ENCODE results near the gene ZCCHC17. TPM values are rescaled to one million over a fixed set of nuclear protein-coding genes. Genes with fewer than 3 reads are reported as not detected.

ZCCHC17 gene
- total RNA-seq, 1 donor from 2014 or later = 51.3 TPM

DNA sequence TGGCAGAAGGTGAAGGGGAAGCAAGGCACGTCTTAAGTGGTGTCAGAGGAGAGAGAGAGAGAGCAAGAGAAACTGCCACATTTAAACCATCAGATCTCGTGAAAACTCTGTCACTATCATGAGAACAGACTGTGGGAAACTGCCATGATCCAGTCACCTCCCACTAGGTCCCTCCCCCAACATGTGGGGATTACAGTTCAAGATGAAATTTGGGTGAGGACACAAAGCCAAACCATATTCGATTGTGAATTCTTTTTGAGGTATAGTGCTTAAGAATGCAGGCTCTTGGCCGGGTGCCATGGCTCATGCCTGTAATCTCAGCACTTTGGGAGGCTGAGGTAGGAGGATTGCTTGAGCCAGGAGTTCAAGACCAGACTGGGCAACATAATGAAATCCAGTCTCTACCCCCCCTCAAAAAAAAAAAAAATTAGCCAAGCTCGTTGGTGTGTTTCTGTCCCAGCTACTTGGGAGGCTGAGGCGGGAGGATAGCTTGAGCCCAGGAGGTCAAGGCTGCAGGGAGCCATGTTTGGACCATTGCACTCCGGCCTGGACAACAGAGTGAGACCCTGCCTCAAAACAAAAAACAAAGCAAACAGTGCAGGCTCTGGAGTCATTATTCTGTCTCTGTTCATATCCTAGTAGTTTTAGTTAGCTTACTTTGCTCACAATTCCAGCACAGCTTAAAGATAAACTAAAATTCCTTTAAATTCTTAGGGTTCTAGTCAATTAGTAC, 6.0 kb downstream of the ZCCHC17 start:
- no peak overlapping the region for H3K27ac Mint-ChIP-seq (ENCODE audit: unreplicated experiment)
- peaks cover 32% of the 10 kb centered on the region for H4K20me1 ChIP-seq (ENCODE audit: insufficient read depth, low read length)

GRCh38 chr1:31306278-31306677, 9.4 kb downstream of the ZCCHC17 start:
- Mint-ChIP-seq H3K27ac (ENCODE audit: unreplicated experiment) (peak overlapping the region; percentile 84), H3K27me3 (ENCODE audit: low read depth, unreplicated experiment) (no peaks in the 10 kb centered on the region), H3K36me3 (ENCODE audit: low read depth, unreplicated experiment) (peaks cover 21% of the 10 kb centered on the region), H3K4me3 (ENCODE audit: unreplicated experiment) (no peak overlapping the region), H3K4me1 (ENCODE audit: low read depth, unreplicated experiment) (peaks cover 4% of the 10 kb centered on the region), H3K9me3 (ENCODE audit: unreplicated experiment) (peaks cover 3% of the 10 kb centered on the region)
- Histone ChIP-seq H3K27ac (ENCODE audit: low read depth, low read length) (peak overlapping the region; percentile 71), H3K4me2 (ENCODE audit: low read length) (peak overlapping the region; percentile 59), H3K9ac (ENCODE audit: low read length) (peak overlapping the region; percentile 49), H3K9me3 (ENCODE audit: insufficient read depth, low read depth, low read length) (no peaks in the 10 kb centered on the region), H3K4me1 (ENCODE audit: insufficient read depth, low read length) (peaks cover 4% of the 10 kb centered on the region), H4K20me1 (ENCODE audit: insufficient read depth, low read length) (peaks cover 12% of the 10 kb centered on the region), H2AFZ (ENCODE audit: low read depth, low read length) (peak overlapping the region; percentile 1), H3K79me2 (ENCODE audit: insufficient read depth, low read length) (peaks cover 52% of the 10 kb centered on the region), H3K36me3 (ENCODE audit: insufficient read depth, low read length) (no peaks in the 10 kb centered on the region), H3K4me3 (ENCODE audit: insufficient read depth, low read depth, low read length) (no peak overlapping the region), H3K27me3 (ENCODE audit: insufficient read depth, low read length) (no peaks in the 10 kb centered on the region)
- peak; percentile 82 for FAIRE-seq
- DNase-seq (ENCODE audit: low read depth) = peak; percentile 92
- no peak for TF ChIP-seq EZH2 (IDR thresholded peaks at IDR 0.05; ENCODE audit: insufficient read depth, low read length)
- TF ChIP-seq, protein P1, sequence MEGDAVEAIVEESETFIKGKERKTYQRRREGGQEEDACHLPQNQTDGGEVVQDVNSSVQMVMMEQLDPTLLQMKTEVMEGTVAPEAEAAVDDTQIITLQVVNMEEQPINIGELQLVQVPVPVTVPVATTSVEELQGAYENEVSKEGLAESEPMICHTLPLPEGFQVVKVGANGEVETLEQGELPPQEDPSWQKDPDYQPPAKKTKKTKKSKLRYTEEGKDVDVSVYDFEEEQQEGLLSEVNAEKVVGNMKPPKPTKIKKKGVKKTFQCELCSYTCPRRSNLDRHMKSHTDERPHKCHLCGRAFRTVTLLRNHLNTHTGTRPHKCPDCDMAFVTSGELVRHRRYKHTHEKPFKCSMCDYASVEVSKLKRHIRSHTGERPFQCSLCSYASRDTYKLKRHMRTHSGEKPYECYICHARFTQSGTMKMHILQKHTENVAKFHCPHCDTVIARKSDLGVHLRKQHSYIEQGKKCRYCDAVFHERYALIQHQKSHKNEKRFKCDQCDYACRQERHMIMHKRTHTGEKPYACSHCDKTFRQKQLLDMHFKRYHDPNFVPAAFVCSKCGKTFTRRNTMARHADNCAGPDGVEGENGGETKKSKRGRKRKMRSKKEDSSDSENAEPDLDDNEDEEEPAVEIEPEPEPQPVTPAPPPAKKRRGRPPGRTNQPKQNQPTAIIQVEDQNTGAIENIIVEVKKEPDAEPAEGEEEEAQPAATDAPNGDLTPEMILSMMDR (IDR thresholded peaks at IDR 0.05; ENCODE audit: insufficient read depth, low read depth, low read length) = no peak

More for the DNA sequence above, 6.0 kb downstream of the ZCCHC17 start:
- no peak overlapping the region for H3K4me2 ChIP-seq (ENCODE audit: low read length)
- H3K79me2 ChIP-seq (ENCODE audit: insufficient read depth, low read length) = peaks cover 72% of the 10 kb centered on the region
- FAIRE-seq (no peak), DNase-seq (ENCODE audit: low read depth) (peak; percentile 19)
- peaks cover 15% of the 10 kb centered on the region for H3K4me1 ChIP-seq (ENCODE audit: insufficient read depth, low read length)
- Mint-ChIP-seq H3K4me1 (ENCODE audit: low read depth, unreplicated experiment) (peaks cover 17% of the 10 kb centered on the region), H3K4me3 (ENCODE audit: unreplicated experiment) (no peak overlapping the region), H3K9me3 (ENCODE audit: unreplicated experiment) (no peaks in the 10 kb centered on the region), H3K36me3 (ENCODE audit: low read depth, unreplicated experiment) (peaks cover 11% of the 10 kb centered on the region), H3K27me3 (ENCODE audit: low read depth, unreplicated experiment) (no peaks in the 10 kb centered on the region)
- no peak overlapping the region for H2AFZ ChIP-seq (ENCODE audit: low read depth, low read length)
- no peaks in the 10 kb centered on the region for H3K9me3 ChIP-seq (ENCODE audit: insufficient read depth, low read depth, low read length)
- no peaks in the 10 kb centered on the region for H3K27me3 ChIP-seq (ENCODE audit: insufficient read depth, low read length)
- no peaks in the 10 kb centered on the region for H3K36me3 ChIP-seq (ENCODE audit: insufficient read depth, low read length)
- no peak overlapping the region for H3K4me3 ChIP-seq (ENCODE audit: insufficient read depth, low read depth, low read length)
- TF ChIP-seq EZH2 (IDR thresholded peaks at IDR 0.05; ENCODE audit: insufficient read depth, low read length) = no peak
- TF ChIP-seq, protein P1 (IDR thresholded peaks at IDR 0.05; ENCODE audit: insufficient read depth, low read depth, low read length) = no peak
- no peak overlapping the region for H3K9ac ChIP-seq (ENCODE audit: low read length)
- no peak overlapping the region for H3K27ac ChIP-seq (ENCODE audit: low read depth, low read length)

GRCh38 chr1:31308036-31308435, 11.2 kb downstream of the ZCCHC17 start:
- peaks cover 3% of the 10 kb centered on the region for H3K9me3 Mint-ChIP-seq (ENCODE audit: unreplicated experiment)
- DNase-seq (ENCODE audit: low read depth) = no peak
- peaks cover 12% of the 10 kb centered on the region for H3K36me3 ChIP-seq (ENCODE audit: insufficient read depth, low read length)
- H4K20me1 ChIP-seq (ENCODE audit: insufficient read depth, low read length) = peaks cover 4% of the 10 kb centered on the region
- H3K4me3 Mint-ChIP-seq (ENCODE audit: unreplicated experiment) = no peak overlapping the region
- no peaks in the 10 kb centered on the region for H3K9me3 ChIP-seq (ENCODE audit: insufficient read depth, low read depth, low read length)
- peaks cover 4% of the 10 kb centered on the region for H3K4me1 Mint-ChIP-seq (ENCODE audit: low read depth, unreplicated experiment)
- no peak overlapping the region for H3K9ac ChIP-seq (ENCODE audit: low read length)
- H2AFZ ChIP-seq (ENCODE audit: low read depth, low read length) = no peak overlapping the region
- H3K27me3 Mint-ChIP-seq (ENCODE audit: low read depth, unreplicated experiment) = no peaks in the 10 kb centered on the region
- no peak overlapping the region for H3K4me2 ChIP-seq (ENCODE audit: low read length)
- peaks cover 4% of the 10 kb centered on the region for H3K4me1 ChIP-seq (ENCODE audit: insufficient read depth, low read length)
- no peak overlapping the region for H3K27ac ChIP-seq (ENCODE audit: low read depth, low read length)
- H3K4me3 ChIP-seq (ENCODE audit: insufficient read depth, low read depth, low read length) = no peak overlapping the region
- H3K36me3 Mint-ChIP-seq (ENCODE audit: low read depth, unreplicated experiment) = peaks cover 19% of the 10 kb centered on the region
- peaks cover 36% of the 10 kb centered on the region for H3K79me2 ChIP-seq (ENCODE audit: insufficient read depth, low read length)
- TF ChIP-seq, protein P1 (IDR thresholded peaks at IDR 0.05; ENCODE audit: insufficient read depth, low read depth, low read length) = no peak
- TF ChIP-seq EZH2 (IDR thresholded peaks at IDR 0.05; ENCODE audit: insufficient read depth, low read length) = no peak
- no peaks in the 10 kb centered on the region for H3K27me3 ChIP-seq (ENCODE audit: insufficient read depth, low read length)
- peak; percentile 5 for FAIRE-seq
- H3K27ac Mint-ChIP-seq (ENCODE audit: unreplicated experiment) = peak overlapping the region; percentile 35
